H9 (cell line): Measurements from ENCODE around the gene HECW1. TPM values are rescaled to one million over a fixed set of nuclear protein-coding genes. Genes with fewer than 3 reads are reported as not detected.

ENCODE experiments used
- DNase-seq: peaks from one replicate; pipeline ENCODE4 v3.0.0-alpha.2; 2017
- H2AFZ ChIP-seq: one replicate; pipeline ENCODE4 v1.6.1; 2013; ENCODE audit warnings: mild to moderate bottlenecking, low read length, control low read depth, moderate library complexity
- H2AK5ac ChIP-seq: 2 replicates; pipeline ENCODE4 v1.6.1; 2013; ENCODE audit warnings: low read length, control low read depth, mixed read lengths; ENCODE audit not compliant: insufficient read length
- H2BK120ac ChIP-seq: one replicate; pipeline ENCODE4 v1.6.1; 2013; ENCODE audit warnings: low read depth, mild to moderate bottlenecking, low read length, control low read depth, inconsistent platforms; ENCODE audit not compliant: poor library complexity, severe bottlenecking
- H2BK12ac ChIP-seq: 2 replicates; pipeline ENCODE4 v1.6.1; 2013; ENCODE audit warnings: low read length, control low read depth, mixed read lengths, low read depth; ENCODE audit not compliant: insufficient read length
- H2BK15ac ChIP-seq: 2 replicates; pipeline ENCODE4 v1.6.1; 2013; ENCODE audit warnings: low read depth, low read length, control low read depth
- H2BK20ac ChIP-seq: one replicate; pipeline ENCODE4 v1.6.1; 2013; ENCODE audit warnings: low read depth, mild to moderate bottlenecking, low read length, control low read depth, inconsistent platforms; ENCODE audit not compliant: poor library complexity, severe bottlenecking
- H2BK5ac ChIP-seq: 2 replicates; pipeline ENCODE4 v1.6.1; 2013; ENCODE audit warnings: low read length, control low read depth, mixed read lengths; ENCODE audit not compliant: insufficient read length
- H3K14ac ChIP-seq: 2 replicates; pipeline ENCODE4 v1.6.1; 2013; ENCODE audit warnings: low read length, control low read depth; ENCODE audit not compliant: insufficient read depth
- H3K18ac ChIP-seq: 2 replicates; pipeline ENCODE4 v1.6.1; 2013; ENCODE audit warnings: low read depth, mild to moderate bottlenecking, mixed read lengths, low read length, control low read depth; ENCODE audit not compliant: insufficient read length
- H3K23ac ChIP-seq: 2 replicates; pipeline ENCODE4 v1.6.1; 2013; ENCODE audit warnings: low read length, control low read depth, mixed read lengths, low read depth; ENCODE audit not compliant: insufficient read length
- H3K23me2 ChIP-seq: 2 replicates; pipeline ENCODE4 v1.6.1; 2013; ENCODE audit warnings: low read depth, mild to moderate bottlenecking, mixed read lengths, low read length, control low read depth; ENCODE audit not compliant: insufficient read length, poor library complexity, severe bottlenecking
- H3K27ac ChIP-seq: 2 replicates; pipeline ENCODE4 v1.5.1; 2013; ENCODE audit warnings: low read length, control low read depth, mixed read lengths, low read depth; ENCODE audit not compliant: insufficient read length
- H3K27me3 ChIP-seq: 2 replicates; pipeline ENCODE4 v1.6.1; 2013; ENCODE audit warnings: low read length, control low read depth, inconsistent platforms; ENCODE audit not compliant: insufficient read depth
- H3K4ac ChIP-seq: 2 replicates; pipeline ENCODE4 v1.6.1; 2013; ENCODE audit warnings: low read depth, mild to moderate bottlenecking, control low read depth, inconsistent platforms, low read length, moderate library complexity
- H3K4me1 ChIP-seq: 2 replicates; pipeline ENCODE4 v1.6.1; 2013; ENCODE audit warnings: low read length, control low read depth, inconsistent platforms; ENCODE audit not compliant: insufficient read depth
- H3K4me2 ChIP-seq: 2 replicates; pipeline ENCODE4 v1.6.1; 2013; ENCODE audit warnings: low read length, control low read depth, mixed read lengths; ENCODE audit not compliant: insufficient read length, insufficient read depth
- H3K56ac ChIP-seq: 2 replicates; pipeline ENCODE4 v1.6.1; 2013; ENCODE audit warnings: low read depth, mild to moderate bottlenecking, mixed read lengths, low read length, control low read depth; ENCODE audit not compliant: insufficient read length
- H3K79me1 ChIP-seq: 2 replicates; pipeline ENCODE4 v1.6.1; 2013; ENCODE audit warnings: low read depth, mild to moderate bottlenecking, moderate library complexity, low read length, control low read depth, inconsistent platforms; ENCODE audit not compliant: insufficient read depth, poor library complexity, severe bottlenecking
- H3K79me2 ChIP-seq: 2 replicates; pipeline ENCODE4 v1.6.1; 2013; ENCODE audit warnings: low read length, control low read depth, inconsistent platforms; ENCODE audit not compliant: insufficient read depth
- H3K9ac ChIP-seq: 2 replicates; pipeline ENCODE4 v1.6.1; 2013; ENCODE audit warnings: low read length, control low read depth, mixed read lengths; ENCODE audit not compliant: insufficient read length; ENCODE audit errors: extremely low read depth
- H3K9me3 ChIP-seq: one replicate; pipeline ENCODE4 v1.6.1; 2013; ENCODE audit warnings: low read depth, low read length, inconsistent platforms; ENCODE audit not compliant: control insufficient read depth
- H3T11ph ChIP-seq: one replicate; pipeline ENCODE4 v1.6.1; 2013; ENCODE audit warnings: mild to moderate bottlenecking, low read length, control low read depth, inconsistent platforms
- H4K20me1 ChIP-seq: one replicate; pipeline ENCODE4 v1.6.1; 2013; ENCODE audit not compliant: control insufficient read depth, insufficient read length, insufficient read depth
- H4K5ac ChIP-seq: 2 replicates; pipeline ENCODE4 v1.6.1; 2013; ENCODE audit warnings: low read depth, mild to moderate bottlenecking, mixed read lengths, low read length, control low read depth; ENCODE audit not compliant: insufficient read length
- H4K8ac ChIP-seq: replicated peaks from 2 replicates; pipeline ENCODE4 v1.6.1; 2013; ENCODE audit warnings: low read length, control low read depth, mixed read lengths, low read depth; ENCODE audit not compliant: insufficient read length
- H4K91ac ChIP-seq: 2 replicates; pipeline ENCODE4 v1.6.1; 2013; ENCODE audit warnings: low read depth, mild to moderate bottlenecking, moderate library complexity, mixed read lengths, low read length, control low read depth; ENCODE audit not compliant: insufficient read length
- H3K27ac Mint-ChIP-seq, 3 experiments: 2 replicates in 2 of 3; 3 replicates in 1 of 3; pipeline ENCODE4 v1.8.0; 2020 to 2021; ENCODE audit warnings: mixed read lengths in 3 of 3, mild to moderate bottlenecking in 1 of 3, moderate library complexity in 1 of 3
- H3K27me3 Mint-ChIP-seq: 2 replicates; pipeline ENCODE4 v1.8.0; 2021; ENCODE audit warnings: low read depth, mild to moderate bottlenecking, moderate library complexity, mixed read lengths
- H3K36me3 Mint-ChIP-seq, 3 experiments: 2 replicates in 2 of 3; 3 replicates in 1 of 3; pipeline ENCODE4 v1.8.0; 2020 to 2021; ENCODE audit warnings: low read depth in 3 of 3, mixed read lengths in 3 of 3; ENCODE audit not compliant: insufficient read depth in 1 of 3
- H3K4me1 Mint-ChIP-seq, 2 experiments: 2 replicates each; pipeline ENCODE4 v1.8.0; 2020; ENCODE audit warnings: mixed read lengths in 2 of 2
- H3K4me3 Mint-ChIP-seq, 2 experiments: 2 replicates in 1 of 2; 3 replicates in 1 of 2; pipeline ENCODE4 v1.8.0; 2020 to 2021; ENCODE audit warnings: mild to moderate bottlenecking in 2 of 2, mixed read lengths in 2 of 2, moderate library complexity in 1 of 2
- H3K9me3 Mint-ChIP-seq, 2 experiments: 2 replicates in 1 of 2; 3 replicates in 1 of 2; pipeline ENCODE4 v1.8.0; 2020; ENCODE audit warnings: mild to moderate bottlenecking in 2 of 2, mixed read lengths in 2 of 2, moderate library complexity in 1 of 2
- WGBS: extraction: QIAGEN DNeasy Blood & Tissue Kit; methylation state at CpG from one replicate; pipeline ENCODE4 v1.1.7; 2013; ENCODE audit warnings: missing lambda C conversion rate, low lambda C conversion rate, mixed read lengths; ENCODE audit not compliant: insufficient read length; ENCODE audit errors: extremely low coverage; 5-methylcytosine and 5-hydroxymethylcytosine counted together
- total RNA-seq: library from RNA; stranded (reverse); gene quantifications from 2 replicates; pipeline ENCODE4 v1.2.1, GENCODE V29; 2021
- TF ChIP-seq, protein P1 (sequence below): fragments of 200-600 bp; sonication (generic); conservative IDR thresholded peaks from 3 replicates; pipeline ENCODE4 v1.8.0; 2021; ENCODE audit warnings: antibody characterized with exemption, mild to moderate bottlenecking

HECW1 gene
- total RNA-seq, 1 experiment from 2014 or later = 5.0 TPM

DNA sequence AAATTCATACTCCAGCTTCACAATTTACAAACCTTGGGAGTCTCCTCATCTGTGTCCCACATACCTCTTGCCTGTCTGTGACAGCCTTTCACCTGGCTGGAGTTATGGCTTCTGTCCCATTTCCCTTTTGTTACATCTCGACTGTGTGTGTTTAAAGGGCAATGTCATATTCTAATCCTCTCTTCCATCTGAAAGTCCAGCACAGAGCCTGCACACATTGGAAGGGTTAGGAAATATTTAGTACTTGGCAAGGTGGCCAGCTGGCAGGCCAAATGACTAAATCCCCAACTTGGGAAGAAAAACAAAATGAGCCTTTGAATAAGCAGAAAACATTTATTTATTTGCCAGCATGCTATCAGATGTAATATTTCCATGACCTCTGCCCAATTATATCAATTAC is 350.4 kb downstream of the HECW1 start:
- TF ChIP-seq, protein P1, sequence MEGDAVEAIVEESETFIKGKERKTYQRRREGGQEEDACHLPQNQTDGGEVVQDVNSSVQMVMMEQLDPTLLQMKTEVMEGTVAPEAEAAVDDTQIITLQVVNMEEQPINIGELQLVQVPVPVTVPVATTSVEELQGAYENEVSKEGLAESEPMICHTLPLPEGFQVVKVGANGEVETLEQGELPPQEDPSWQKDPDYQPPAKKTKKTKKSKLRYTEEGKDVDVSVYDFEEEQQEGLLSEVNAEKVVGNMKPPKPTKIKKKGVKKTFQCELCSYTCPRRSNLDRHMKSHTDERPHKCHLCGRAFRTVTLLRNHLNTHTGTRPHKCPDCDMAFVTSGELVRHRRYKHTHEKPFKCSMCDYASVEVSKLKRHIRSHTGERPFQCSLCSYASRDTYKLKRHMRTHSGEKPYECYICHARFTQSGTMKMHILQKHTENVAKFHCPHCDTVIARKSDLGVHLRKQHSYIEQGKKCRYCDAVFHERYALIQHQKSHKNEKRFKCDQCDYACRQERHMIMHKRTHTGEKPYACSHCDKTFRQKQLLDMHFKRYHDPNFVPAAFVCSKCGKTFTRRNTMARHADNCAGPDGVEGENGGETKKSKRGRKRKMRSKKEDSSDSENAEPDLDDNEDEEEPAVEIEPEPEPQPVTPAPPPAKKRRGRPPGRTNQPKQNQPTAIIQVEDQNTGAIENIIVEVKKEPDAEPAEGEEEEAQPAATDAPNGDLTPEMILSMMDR = no peak
- Histone ChIP-seq H4K91ac (no peak overlapping the region), H3K9ac (no peak overlapping the region), H2AFZ (no peak overlapping the region), H2BK15ac (no peak overlapping the region), H3K14ac (no peak overlapping the region), H3K23ac (no peak overlapping the region), H2BK120ac (no peak overlapping the region), H3K79me2 (no peaks in the 10 kb centered on the region), H3K4me2 (no peak overlapping the region), H3T11ph (no peak overlapping the region), H3K23me2 (no peaks in the 10 kb centered on the region), H3K4me1 (peaks cover 7% of the 10 kb centered on the region; the same call in 1 of the 2 replicates), H3K27me3 (no peaks in the 10 kb centered on the region), H3K18ac (no peak overlapping the region), H4K8ac (no peak overlapping the region), H2AK5ac (no peak overlapping the region), H2BK12ac (no peak overlapping the region), H2BK5ac (no peak overlapping the region), H3K27ac (no peak overlapping the region), H3K79me1 (no peaks in the 10 kb centered on the region), H2BK20ac (no peak overlapping the region), H4K20me1 (no peaks in the 10 kb centered on the region), H3K9me3 (no peaks in the 10 kb centered on the region), H4K5ac (no peak overlapping the region), H3K56ac (no peak overlapping the region), H3K4ac (no peak overlapping the region)
- Mint-ChIP-seq H3K4me1 (peaks cover 36 to 49% of the 10 kb centered on the region in 2 experiments), H3K27ac (peak overlapping the region in 1 of 3 experiments; percentile 40; a peak in 2 of 7 replicates), H3K4me3 (no peak overlapping the region), H3K9me3 (no peaks in the 10 kb centered on the region; a peak in 1 of 5 replicates), H3K36me3 (no peaks in the 10 kb centered on the region; a peak in 1 of 7 replicates), H3K27me3 (no peaks in the 10 kb centered on the region)
- DNase-seq = no peak
- no CpG with 5 or more reads among the region's 1 CpG for WGBS
